Measurements from ENCODE around the gene ITGA3.

Gene ITGA3

GRCh38 chr17:50132104-50132794, 76.3 kb downstream of the ITGA3 start:
- DNase-seq, result no peak

GRCh38 chr17:50133028-50133768, 77.3 kb downstream of the ITGA3 start:
- no peak for DNase-seq

- no peak for DNase-seq
Observed at GRCh38 chr17:50133769-50134099, 77.8 kb downstream of the ITGA3 start.

GRCh38 chr17:50134206-50135110, 78.5 kb downstream of the ITGA3 start:
- no peak for DNase-seq

- DNase-seq, result no peak
Observed at GRCh38 chr17:50135316-50136095, 79.6 kb downstream of the ITGA3 start.

GRCh38 chr17:50136096-50136687, 80.3 kb downstream of the ITGA3 start:
- no peak for DNase-seq

- DNase-seq, result no peak
Observed at GRCh38 chr17:50137042-50137441, 81.1 kb downstream of the ITGA3 start.

- no peak for DNase-seq
Observed at GRCh38 chr17:50139185-50139783, 83.4 kb downstream of the ITGA3 start.
